Small intestine (tissue), 7 donors: ENCODE measurements around the gene SMOC2. TPM values are rescaled to one million over a fixed set of nuclear protein-coding genes. Genes with fewer than 3 reads are reported as not detected.

Source experiments
- DNase-seq, 2 donors: peaks; one replicate each; pipeline versions ENCODE4 v3.0.0 to v3.0.0-alpha.2; 2013
- FAIRE-seq: peaks from 2 replicates; lab custom pipeline; 2012; peaks lifted over from hg19 to GRCh38; lab: Jason Lieb, UNC
- H3K27ac ChIP-seq, 3 donors: one replicate each; pipeline ENCODE4 v1.5.1; 2013; ENCODE audit warnings: low read length in 2 of 3, mild to moderate bottlenecking in 2 of 3, control low read depth in 1 of 3, inconsistent platforms in 1 of 3, low read depth in 1 of 3, moderate library complexity in 1 of 3
- H3K27me3 ChIP-seq, 3 donors: one replicate each; pipeline ENCODE4 v1.6.1; 2013; ENCODE audit warnings: low read length in 3 of 3, inconsistent platforms in 1 of 3; ENCODE audit not compliant: control insufficient read depth in 3 of 3, insufficient read depth in 3 of 3
- H3K36me3 ChIP-seq, 3 donors: one replicate each; pipeline ENCODE4 v1.6.1; 2013; ENCODE audit warnings: low read length in 3 of 3, inconsistent platforms in 1 of 3, low read depth in 1 of 3, mild to moderate bottlenecking in 1 of 3, moderate library complexity in 1 of 3; ENCODE audit not compliant: control insufficient read depth in 3 of 3, insufficient read depth in 2 of 3
- H3K4me1 ChIP-seq, 3 donors: one replicate each; pipeline ENCODE4 v1.6.1; 2013; ENCODE audit warnings: low read length in 2 of 3, inconsistent platforms in 1 of 3, low read depth in 1 of 3, mild to moderate bottlenecking in 1 of 3, moderate library complexity in 1 of 3; ENCODE audit not compliant: control insufficient read depth in 3 of 3, insufficient read depth in 2 of 3
- H3K4me3 ChIP-seq, 3 donors: one replicate each; pipeline ENCODE4 v1.5.1; 2013; ENCODE audit warnings: low read length in 3 of 3, control low read depth in 1 of 3, inconsistent platforms in 1 of 3, low read depth in 1 of 3, mild to moderate bottlenecking in 1 of 3, moderate library complexity in 1 of 3
- H3K9me3 ChIP-seq, 2 donors: one replicate each; pipeline ENCODE4 v1.6.1; 2013; ENCODE audit warnings: low read depth in 1 of 2, low read length in 1 of 2; ENCODE audit not compliant: control insufficient read depth in 2 of 2, insufficient read depth in 1 of 2
- WGBS, 3 donors: extraction: QIAGEN DNeasy Blood & Tissue Kit; methylation state at CpG; one replicate each; pipeline ENCODE4 v1.1.7; 2013; 5-methylcytosine and 5-hydroxymethylcytosine counted together
- polyA plus RNA-seq, 4 donors: library from polyadenylated mRNA; stranded (reverse) in 3 of 4; unstranded in 1 of 4; fragments of 200-250 nt in 3 of 4; fragments of 120-200 nt in 1 of 4; gene quantifications; one replicate each; pipeline versions ENCODE4 v1.2.1 to v1.2.3, GENCODE V29; 2013
- donor health status: healthy with polysubstance abuse.
- donor health status: control.
- donor health status: control.
- donor health status: Bipolar disorder and iron deficiency.
- donor health status: healthy.

SMOC2 gene
- polyA plus RNA-seq, 4 donors: 0.89 to 56.7 (median 4.0) TPM

DNA sequence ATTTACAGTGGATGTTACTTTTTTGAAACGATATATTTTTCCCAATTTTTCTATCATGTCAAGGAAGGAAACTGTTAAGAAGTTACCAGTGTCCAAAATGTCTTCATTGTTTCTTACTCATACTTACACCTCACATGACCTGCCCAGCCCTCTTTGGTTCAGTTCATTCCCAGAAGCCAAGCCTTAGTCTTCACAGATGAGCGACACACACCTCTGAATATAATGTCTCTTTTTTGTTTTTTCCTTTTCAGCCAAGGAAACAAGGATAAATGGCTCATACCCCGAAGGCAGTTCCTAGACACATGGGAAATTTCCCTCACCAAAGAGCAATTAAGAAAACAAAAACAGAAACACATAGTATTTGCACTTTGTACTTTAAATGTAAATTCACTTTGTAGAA is 225.2 kb downstream of the SMOC2 start:
- H3K4me3 ChIP-seq: no peak overlapping the region
- WGBS, 3 donors: 65 to 72% (median 70%) methylated on average over 3 of the region's 3 CpGs
- H3K36me3 ChIP-seq: peaks cover 0 to 6% (median 0%) of the 10 kb centered on the region in 3 donors
- H3K27me3 ChIP-seq: no peaks in the 10 kb centered on the region
- H3K9me3 ChIP-seq: no peaks in the 10 kb centered on the region
- no peak for FAIRE-seq
- H3K27ac ChIP-seq: no peak overlapping the region
- no peak for DNase-seq
- peaks cover 0 to 2% (median 0%) of the 10 kb centered on the region in 3 donors for H3K4me1 ChIP-seq

DNA sequence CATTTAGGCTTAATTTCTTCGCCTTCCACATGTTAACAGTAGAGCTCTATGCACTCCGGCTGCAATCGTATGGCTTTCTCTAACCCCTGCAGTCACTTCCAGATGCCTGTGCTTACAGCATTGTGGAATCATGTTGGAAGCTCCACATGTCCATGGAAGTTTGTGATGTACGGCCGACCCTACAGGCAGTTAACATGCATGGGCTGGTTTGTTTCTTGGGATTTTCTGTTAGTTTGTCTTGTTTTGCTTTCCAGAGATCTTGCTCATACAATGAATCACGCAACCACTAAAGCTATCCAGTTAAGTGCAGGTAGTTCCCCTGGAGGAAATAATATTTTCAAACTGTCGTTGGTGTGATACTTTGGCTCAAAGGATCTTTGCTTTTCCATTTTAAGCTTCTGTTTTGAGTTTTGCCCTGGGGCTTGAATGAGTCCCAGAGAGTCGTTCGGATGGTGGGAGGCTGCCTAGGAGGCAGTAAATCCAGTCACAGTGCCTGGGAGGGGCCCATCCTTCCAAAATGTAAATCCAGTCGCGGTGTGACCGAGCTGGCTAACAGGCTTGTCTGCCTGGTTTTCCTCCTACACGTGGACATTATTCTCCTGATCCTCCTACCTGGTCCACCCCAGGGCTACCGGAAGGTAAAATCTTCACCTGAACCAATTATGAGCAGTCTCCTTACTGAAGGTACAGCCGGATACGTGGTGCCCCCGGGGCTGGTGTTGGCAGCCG is 225.9 kb downstream of the SMOC2 start:
- H3K9me3 ChIP-seq: no peaks in the 10 kb centered on the region
- peaks cover 0 to 8% (median 0%) of the 10 kb centered on the region in 3 donors for H3K4me1 ChIP-seq
- DNase-seq (no peak), FAIRE-seq (no peak)
- peaks cover 0 to 6% (median 0%) of the 10 kb centered on the region in 3 donors for H3K36me3 ChIP-seq
- no peak overlapping the region for H3K4me3 ChIP-seq
- H3K27me3 ChIP-seq: no peaks in the 10 kb centered on the region
- WGBS, 3 donors: 83 to 89% (median 85%) methylated on average over 18 of the region's 18 CpGs
- H3K27ac ChIP-seq: no peak overlapping the region

DNA sequence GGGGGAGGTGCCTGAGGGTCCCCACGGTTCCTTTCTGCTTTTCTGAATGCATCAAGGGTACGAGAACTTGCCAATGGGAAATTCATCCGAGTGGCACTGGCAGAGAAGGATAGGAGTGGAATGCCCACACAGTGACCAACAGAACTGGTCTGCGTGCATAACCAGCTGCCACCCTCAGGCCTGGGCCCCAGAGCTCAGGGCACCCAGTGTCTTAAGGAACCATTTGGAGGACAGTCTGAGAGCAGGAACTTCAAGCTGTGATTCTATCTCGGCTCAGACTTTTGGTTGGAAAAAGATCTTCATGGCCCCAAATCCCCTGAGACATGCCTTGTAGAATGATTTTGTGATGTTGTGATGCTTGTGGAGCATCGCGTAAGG is 226.4 kb downstream of the SMOC2 start:
- DNase-seq: no peak
- no peaks in the 10 kb centered on the region for H3K9me3 ChIP-seq
- H3K4me3 ChIP-seq: no peak overlapping the region
- H3K4me1 ChIP-seq: peaks cover 0 to 9% (median 0%) of the 10 kb centered on the region in 3 donors
- H3K27me3 ChIP-seq: no peaks in the 10 kb centered on the region
- WGBS, 3 donors: 90 to 95% (median 92%) methylated on average over 7 of the region's 7 CpGs
- H3K36me3 ChIP-seq: peaks cover 0 to 6% (median 0%) of the 10 kb centered on the region in 3 donors
- H3K27ac ChIP-seq: no peak overlapping the region
- no peak for FAIRE-seq

DNA sequence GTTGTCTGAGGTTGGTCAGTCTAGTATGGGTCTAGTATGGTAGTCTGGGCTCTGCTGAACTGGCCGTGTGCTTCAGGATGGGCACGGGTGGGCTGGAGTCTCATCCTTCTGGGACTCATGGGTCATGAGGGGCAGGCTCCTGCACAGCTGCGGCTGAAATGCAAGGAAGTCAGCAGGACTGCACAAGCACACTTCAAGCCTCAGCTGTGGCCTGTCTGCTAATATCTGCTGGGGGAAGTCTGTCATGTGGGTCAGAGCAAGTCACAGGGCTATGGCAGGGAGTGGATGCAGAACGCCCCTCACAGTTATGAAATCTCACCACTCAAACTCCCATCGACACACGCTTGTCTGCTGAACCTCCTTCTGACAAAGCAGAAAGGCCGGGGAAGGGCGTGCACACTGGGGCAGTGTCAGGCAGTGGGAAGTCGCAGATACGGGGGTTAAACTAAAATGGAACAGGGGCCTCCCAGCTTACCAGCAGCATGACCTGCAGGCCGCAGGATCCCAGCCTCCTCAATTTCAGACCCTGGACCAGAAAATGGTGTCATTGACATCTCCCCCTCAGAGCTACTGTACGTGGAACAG is 229.5 kb downstream of the SMOC2 start:
- no peak for FAIRE-seq
- H3K9me3 ChIP-seq: no peaks in the 10 kb centered on the region
- no peak overlapping the region for H3K4me3 ChIP-seq
- no peak for DNase-seq
- 86 to 89% (median 88%) methylated on average over 12 of the region's 12 CpGs for WGBS, 3 donors
- peaks cover 0 to 18% (median 0%) of the 10 kb centered on the region in 3 donors for H3K4me1 ChIP-seq
- H3K27ac ChIP-seq: no peak overlapping the region
- H3K27me3 ChIP-seq: no peaks in the 10 kb centered on the region
- peaks cover 0 to 6% (median 0%) of the 10 kb centered on the region in 3 donors for H3K36me3 ChIP-seq

DNA sequence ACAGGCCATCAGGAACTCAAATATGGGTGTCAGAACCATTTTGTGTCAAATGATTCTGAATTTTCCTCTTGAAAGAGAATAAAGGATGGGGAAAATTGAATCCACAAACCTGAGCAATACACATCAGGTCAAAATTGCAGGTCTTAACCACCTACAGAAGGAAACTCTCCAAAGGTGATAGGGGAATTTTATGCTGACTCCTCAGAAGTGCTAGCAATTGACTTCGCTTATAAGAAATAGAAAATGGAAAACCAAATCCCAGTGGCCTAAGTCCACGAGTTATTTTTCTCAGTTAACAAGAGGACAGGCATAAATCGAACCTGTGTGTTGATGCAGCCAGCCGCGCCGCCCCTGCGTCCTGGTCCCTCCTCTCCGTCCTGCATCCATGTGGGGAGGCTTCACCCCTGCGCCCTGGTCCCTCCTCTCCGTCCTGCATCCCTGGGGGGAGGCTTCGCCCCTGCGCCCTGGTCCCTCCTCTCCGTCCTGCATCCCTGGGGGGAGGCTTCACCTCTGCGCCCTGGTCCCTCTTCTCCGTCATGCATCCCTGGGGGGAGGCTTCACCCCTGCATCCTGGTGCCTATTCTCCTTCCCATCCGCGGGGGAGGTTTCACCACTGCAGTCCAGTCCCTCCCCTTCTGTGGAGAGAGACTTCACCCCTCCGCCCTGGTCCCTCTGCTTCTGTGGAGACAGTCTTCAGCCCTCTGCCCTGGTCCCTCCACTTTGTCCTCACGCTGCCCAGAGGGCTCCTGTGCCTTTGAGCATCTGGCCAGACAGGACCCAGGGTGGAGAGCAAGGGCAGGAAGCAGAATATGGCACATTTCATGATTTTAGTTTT is 230.3 kb downstream of the SMOC2 start:
- H3K36me3 ChIP-seq: peaks cover 0 to 6% (median 0%) of the 10 kb centered on the region in 3 donors
- H3K27me3 ChIP-seq: no peaks in the 10 kb centered on the region
- no peak overlapping the region for H3K4me3 ChIP-seq
- DNase-seq: no peak
- FAIRE-seq: no peak
- peaks cover 0 to 18% (median 0%) of the 10 kb centered on the region in 3 donors for H3K4me1 ChIP-seq
- peak overlapping the region in 2 of 3 donors; percentile 3 to 82 for H3K27ac ChIP-seq
- H3K9me3 ChIP-seq: no peaks in the 10 kb centered on the region
- WGBS, 3 donors: 80 to 86% (median 84%) methylated on average over 19 of the region's 19 CpGs

DNA sequence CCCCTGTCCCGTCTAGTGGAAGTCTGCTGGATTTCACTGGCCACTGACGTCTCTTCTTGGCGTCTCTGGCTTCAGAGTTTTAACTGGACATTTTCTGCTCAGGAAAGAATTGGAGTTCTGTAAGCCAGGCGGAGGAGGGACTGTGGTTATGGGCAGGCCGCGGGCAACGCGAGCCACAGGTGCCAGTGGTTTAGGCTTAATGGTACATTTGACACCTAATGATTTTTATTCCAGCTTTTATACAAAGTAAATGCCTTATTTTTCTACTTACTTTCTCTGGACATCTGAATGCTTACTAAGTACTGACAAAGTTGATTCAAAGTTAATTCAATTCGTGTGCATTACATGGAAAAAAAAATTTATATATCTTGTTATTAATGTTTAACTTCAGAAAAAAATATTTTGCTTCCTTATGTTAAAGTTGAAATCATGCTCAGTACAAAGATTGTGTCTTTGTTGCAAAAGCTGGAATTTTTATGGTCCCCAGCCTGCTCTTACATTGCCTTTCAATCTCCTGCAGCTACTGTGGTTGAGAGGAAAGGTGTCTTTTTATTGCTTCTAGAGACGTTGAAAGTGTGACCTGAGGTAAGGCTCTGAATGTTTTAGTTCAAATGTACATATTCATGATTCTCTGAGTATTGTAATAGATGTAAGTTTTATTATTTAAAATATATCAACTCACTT is 231.0 kb downstream of the SMOC2 start:
- H3K9me3 ChIP-seq: no peaks in the 10 kb centered on the region
- peaks cover 0 to 5% (median 0%) of the 10 kb centered on the region in 3 donors for H3K36me3 ChIP-seq
- DNase-seq (peak; percentile 61 to 82), FAIRE-seq (no peak)
- H3K27me3 ChIP-seq: no peaks in the 10 kb centered on the region
- peaks cover 0 to 18% (median 0%) of the 10 kb centered on the region in 3 donors for H3K4me1 ChIP-seq
- H3K4me3 ChIP-seq: no peak overlapping the region
- peak overlapping the region in 2 of 3 donors; percentile 3 to 82 for H3K27ac ChIP-seq
- WGBS, 3 donors: 20 to 51% (median 33%) methylated on average over 10 of the region's 10 CpGs

DNA sequence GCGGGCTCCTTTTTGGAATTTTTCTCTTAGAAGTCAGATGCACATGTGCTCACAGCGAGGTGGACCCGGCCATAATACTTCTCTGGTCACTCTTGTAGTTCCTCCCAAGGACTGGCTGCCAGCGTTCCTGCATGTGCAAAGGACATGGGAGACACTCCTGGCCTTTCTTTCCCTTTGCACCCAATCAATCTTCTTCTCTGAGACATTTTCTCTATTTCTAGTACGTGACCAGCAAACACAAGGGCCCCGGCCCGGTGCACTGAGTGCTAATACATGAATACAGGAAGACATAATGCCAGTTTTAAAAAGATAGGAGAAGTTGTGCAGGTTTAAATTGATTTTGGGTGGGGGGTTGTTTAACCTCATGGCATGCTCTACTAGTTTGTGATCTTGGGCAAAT is 233.6 kb downstream of the SMOC2 start:
- DNase-seq: no peak
- no peak overlapping the region for H3K27ac ChIP-seq
- no peaks in the 10 kb centered on the region for H3K36me3 ChIP-seq
- no peak for FAIRE-seq
- 90% methylated on average over 7 of the region's 7 CpGs for WGBS, 3 donors
- H3K9me3 ChIP-seq: no peaks in the 10 kb centered on the region
- no peak overlapping the region for H3K4me3 ChIP-seq
- peaks cover 0 to 18% (median 0%) of the 10 kb centered on the region in 3 donors for H3K4me1 ChIP-seq
- H3K27me3 ChIP-seq: no peaks in the 10 kb centered on the region

DNA sequence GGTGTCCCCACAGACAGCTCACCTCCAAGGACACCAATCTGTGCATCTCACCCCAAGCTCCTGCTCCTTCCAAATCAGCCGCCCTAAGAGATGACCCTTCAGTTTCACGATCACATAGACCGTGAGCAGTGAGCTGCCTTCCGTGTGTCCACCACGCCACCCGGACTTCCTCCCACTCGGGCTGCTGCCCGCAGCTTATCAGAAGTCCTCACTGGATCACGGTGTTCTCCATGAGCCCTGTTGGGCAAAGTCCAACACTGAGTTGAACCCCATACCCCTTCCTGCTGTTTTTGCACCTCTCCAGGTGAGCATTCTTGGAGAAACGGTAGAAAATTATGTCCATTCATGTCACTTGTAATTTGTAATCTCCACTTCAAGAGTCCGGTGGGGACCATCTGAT is 234.4 kb downstream of the SMOC2 start:
- Histone ChIP-seq H3K36me3 (no peaks in the 10 kb centered on the region), H3K27ac (no peak overlapping the region), H3K4me1 (peaks cover 0 to 18% (median 0%) of the 10 kb centered on the region in 3 donors), H3K9me3 (no peaks in the 10 kb centered on the region), H3K27me3 (no peaks in the 10 kb centered on the region), H3K4me3 (no peak overlapping the region)
- FAIRE-seq (no peak), DNase-seq (peak in 1 of 2 donors; percentile 26)
- 45 to 60% (median 47%) methylated on average over 11 of the region's 11 CpGs for WGBS, 3 donors
